HG02938 (cell line): ENCODE results near the gene DNAJC7.
A peak's percentile ranks its signal among the peaks of the same experiment; 100 is the strongest.

Source experiments
- ATAC-seq: cut with Tn5 transposase; IDR thresholded peaks from one replicate; pipeline ENCODE4 v1.9.1; 2021; ENCODE audit warnings: mild to moderate bottlenecking, moderate library complexity; ENCODE audit not compliant: unreplicated experiment

Gene DNAJC7

GRCh38 chr17:41976142-41976768 lies 41.0 kb downstream of the DNAJC7 start:
- ATAC-seq, result no peak

GRCh38 chr17:41975099-41976083 lies 41.8 kb downstream of the DNAJC7 start:
- ATAC-seq, result no peak

- no peak for ATAC-seq
Observed at GRCh38 chr17:41974658-41975057, 42.6 kb downstream of the DNAJC7 start.

GRCh38 chr17:41974031-41974430 lies 43.2 kb downstream of the DNAJC7 start:
- ATAC-seq, result no peak

- ATAC-seq, result no peak
Observed at GRCh38 chr17:41973408-41973811, 43.8 kb downstream of the DNAJC7 start.

- ATAC-seq, result no peak
Observed at GRCh38 chr17:41972571-41973407, 44.5 kb downstream of the DNAJC7 start.

- no peak for ATAC-seq
Observed at GRCh38 chr17:41971721-41972523, 45.3 kb downstream of the DNAJC7 start.

GRCh38 chr17:41970901-41971331 lies 46.3 kb downstream of the DNAJC7 start:
- no peak for ATAC-seq

- ATAC-seq, result no peak
Observed at GRCh38 chr17:41968676-41969075, 48.6 kb downstream of the DNAJC7 start.

- no peak for ATAC-seq
Observed at GRCh38 chr17:41967921-41968578, 49.2 kb downstream of the DNAJC7 start.

GRCh38 chr17:41967141-41967920 lies 49.9 kb downstream of the DNAJC7 start:
- ATAC-seq, result peak; percentile 14

GRCh38 chr17:41966463-41967140 lies 50.6 kb downstream of the DNAJC7 start, which contains the start of gene CNP:
Gene CNP, plus strand, starts transcription at chr17:41966795. Its CDS starts 90 bp downstream, at chr17:41966885.
- ATAC-seq, result peak; percentile 64

- ATAC-seq, result peak; percentile 30
Observed at GRCh38 chr17:41965694-41966462, 51.4 kb downstream of the DNAJC7 start.

- ATAC-seq, result no peak
Observed at GRCh38 chr17:41962768-41963434, 54.3 kb downstream of the DNAJC7 start.

- no peak for ATAC-seq
Observed at GRCh38 chr17:41962111-41962510, 55.1 kb downstream of the DNAJC7 start.

GRCh38 chr17:41959336-41960095 lies 57.7 kb downstream of the DNAJC7 start:
- ATAC-seq, result no peak
